Keratinocyte (primary cell): Measurements from ENCODE around the gene LRRC28. TPM values are rescaled to one million over a fixed set of nuclear protein-coding genes. Genes with fewer than 3 reads are reported as not detected.

Source experiments
- DNase-seq: peaks from one replicate; pipeline ENCODE4 v3.0.0-alpha.2; 2011; ENCODE audit warnings: low read depth, missing footprints, low spot score
- FAIRE-seq: peaks from 2 replicates; lab custom pipeline; 2011; peaks lifted over from hg19 to GRCh38; lab: Jason Lieb, UNC
- H2AFZ ChIP-seq: 2 replicates; pipeline ENCODE4 v1.6.0; 2012; ENCODE audit warnings: low read length, control low read depth, inconsistent platforms; ENCODE audit not compliant: control insufficient read depth
- H3K27ac ChIP-seq: 2 replicates; pipeline ENCODE4 v1.5.1; 2011; ENCODE audit warnings: low read length; ENCODE audit not compliant: control insufficient read depth, insufficient read depth
- H3K27me3 ChIP-seq: 3 replicates; pipeline ENCODE4 v1.6.0; 2011; ENCODE audit warnings: low read length; ENCODE audit not compliant: control insufficient read depth, insufficient read depth; ENCODE audit errors: extremely low read depth
- H3K36me3 ChIP-seq, 2 experiments: 2 replicates in 1 of 2; 3 replicates in 1 of 2; pipeline ENCODE4 v1.5.1; 2011; ENCODE audit warnings: low read length in 2 of 2, mild to moderate bottlenecking in 1 of 2; ENCODE audit not compliant: control insufficient read depth in 2 of 2, insufficient read depth in 2 of 2; ENCODE audit errors: extremely low read depth in 1 of 2
- H3K4me1 ChIP-seq: 3 replicates; pipeline ENCODE4 v1.5.1; 2011; ENCODE audit warnings: low read length; ENCODE audit not compliant: control insufficient read depth, insufficient read depth; ENCODE audit errors: extremely low read depth
- H3K4me2 ChIP-seq: 3 replicates; pipeline ENCODE4 v1.6.0; 2011; ENCODE audit warnings: low read depth, low read length; ENCODE audit not compliant: control insufficient read depth, insufficient read depth; ENCODE audit errors: extremely low read depth
- H3K4me3 ChIP-seq, 3 experiments: fragments of 200-600 bp in 1 of 3; sonication (generic) in 1 of 3; 2 replicates in 2 of 3; 3 replicates in 1 of 3; pipeline ENCODE4 v1.5.1; 2011 to 2016; ENCODE audit warnings: low read length in 3 of 3, mild to moderate bottlenecking in 3 of 3, control low read depth in 2 of 3, inconsistent platforms in 1 of 3, low read depth in 1 of 3, mixed read lengths in 1 of 3, mixed run types in 1 of 3, moderate library complexity in 1 of 3; ENCODE audit not compliant: control insufficient read depth in 2 of 3, insufficient read depth in 2 of 3; ENCODE audit errors: extremely low read depth in 1 of 3
- H3K79me2 ChIP-seq: 2 replicates; pipeline ENCODE4 v1.6.0; 2012; ENCODE audit warnings: low read length; ENCODE audit not compliant: control insufficient read depth, insufficient read depth
- H3K9ac ChIP-seq: 3 replicates; pipeline ENCODE4 v1.6.0; 2011; ENCODE audit warnings: low read length; ENCODE audit not compliant: control insufficient read depth, insufficient read depth; ENCODE audit errors: extremely low read depth
- H3K9me1 ChIP-seq: 3 replicates; pipeline ENCODE4 v1.6.0; 2011; ENCODE audit warnings: low read length; ENCODE audit not compliant: control insufficient read depth, insufficient read depth; ENCODE audit errors: extremely low read depth
- H3K9me3 ChIP-seq: 2 replicates; pipeline ENCODE4 v1.5.1; 2012; ENCODE audit warnings: low read depth, low read length; ENCODE audit not compliant: control insufficient read depth
- H4K20me1 ChIP-seq: 3 replicates; pipeline ENCODE4 v1.6.0; 2011; ENCODE audit warnings: low read length; ENCODE audit not compliant: control insufficient read depth, insufficient read depth; ENCODE audit errors: extremely low read depth
- EZH2 ChIP-seq: IDR thresholded peaks from one replicate; pipeline ENCODE4 v1.6.1; 2012; ENCODE audit warnings: inconsistent platforms, mild to moderate bottlenecking, low read length, moderate library complexity
- dilution Hi-C: fragments of 300-500 bp; cut with MboI; formaldehyde crosslinking; loops from one replicate; pipeline ENCODE4 v1.7.0; 2020; ENCODE audit warnings: low sequenced_read_pairs; ENCODE audit not compliant: extremely low pct_ligation_motif_present
- polyA plus RNA-seq, 5 experiments: library from polyadenylated mRNA; depleted of rRNA in 3 of 5; stranded (reverse) in 3 of 5; stranded (forward) in 1 of 5; unstranded in 1 of 5; fragments of >200 nt; gene quantifications; 1 replicate in 1 of 5; 2 replicates in 3 of 5; 3 replicates in 1 of 5; pipeline versions ENCODE4 v1.2.1 to v1.2.3, GENCODE V29; 2011 to 2012; ENCODE audit warnings: missing spikeins in 2 of 5, low read depth in 1 of 5, low replicate concordance in 1 of 5
- TF ChIP-seq, protein P1 (sequence below), 3 experiments: IDR thresholded peaks in 1 of 3; conservative IDR thresholded peaks in 1 of 3; optimal IDR thresholded peaks in 1 of 3; 2 replicates in 2 of 3; 3 replicates in 1 of 3; pipeline versions ENCODE3 to v1.5.1; 2011; ENCODE audit warnings: low read length in 3 of 3, mild to moderate bottlenecking in 3 of 3, moderate library complexity in 2 of 3, control low read depth in 1 of 3, inconsistent platforms in 1 of 3; ENCODE audit not compliant: insufficient read depth in 2 of 3; ENCODE audit errors: extremely low read depth in 1 of 3

LRRC28 gene
- polyA plus RNA-seq, 1 donor (not counting 4 experiments of a cell fraction or from before 2014, with no cell fraction given) = 25.1 TPM

DNA sequence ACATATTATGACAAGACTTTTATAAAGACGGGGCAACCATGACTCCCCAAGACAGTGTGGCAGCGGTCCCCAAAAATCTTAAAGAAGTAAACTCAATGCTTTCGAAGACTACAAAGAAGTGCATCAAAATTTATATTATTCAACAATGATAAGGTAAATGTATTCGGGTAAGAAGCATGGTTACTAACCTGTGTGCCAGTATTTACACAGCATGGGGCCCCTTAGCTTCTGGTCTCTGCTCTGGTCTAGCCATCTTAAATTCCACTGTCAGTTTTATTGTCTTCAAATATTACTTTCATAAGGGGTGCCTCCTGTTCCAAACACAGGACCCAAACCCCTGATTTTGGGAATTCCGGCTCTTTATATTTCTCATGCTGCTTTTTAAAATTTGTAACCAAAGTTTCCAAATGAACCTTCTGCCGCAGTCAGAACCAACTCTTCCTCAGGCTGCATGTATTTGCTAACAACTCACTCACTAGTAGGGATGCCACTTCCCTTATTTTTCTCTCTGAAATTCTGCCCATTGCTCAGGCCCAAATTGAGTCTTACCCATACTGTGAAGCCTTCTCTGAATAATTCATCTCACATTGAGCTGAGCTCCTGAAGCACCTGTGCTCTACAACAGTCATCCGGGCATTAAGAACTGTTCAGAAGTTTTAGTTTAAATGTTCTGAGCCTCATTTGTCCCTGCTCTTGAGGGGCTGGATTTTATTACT is 3.1 kb upstream of the LRRC28 start:
- peaks cover 30% of the 10 kb centered on the region for H3K79me2 ChIP-seq
- no peak for DNase-seq
- peak overlapping the region; percentile 45 to 98 (median 95) for H3K4me3 ChIP-seq
- peak overlapping the region; percentile 99 for H3K27ac ChIP-seq
- FAIRE-seq = no peak
- no peak for TF ChIP-seq EZH2
- TF ChIP-seq, protein P1, sequence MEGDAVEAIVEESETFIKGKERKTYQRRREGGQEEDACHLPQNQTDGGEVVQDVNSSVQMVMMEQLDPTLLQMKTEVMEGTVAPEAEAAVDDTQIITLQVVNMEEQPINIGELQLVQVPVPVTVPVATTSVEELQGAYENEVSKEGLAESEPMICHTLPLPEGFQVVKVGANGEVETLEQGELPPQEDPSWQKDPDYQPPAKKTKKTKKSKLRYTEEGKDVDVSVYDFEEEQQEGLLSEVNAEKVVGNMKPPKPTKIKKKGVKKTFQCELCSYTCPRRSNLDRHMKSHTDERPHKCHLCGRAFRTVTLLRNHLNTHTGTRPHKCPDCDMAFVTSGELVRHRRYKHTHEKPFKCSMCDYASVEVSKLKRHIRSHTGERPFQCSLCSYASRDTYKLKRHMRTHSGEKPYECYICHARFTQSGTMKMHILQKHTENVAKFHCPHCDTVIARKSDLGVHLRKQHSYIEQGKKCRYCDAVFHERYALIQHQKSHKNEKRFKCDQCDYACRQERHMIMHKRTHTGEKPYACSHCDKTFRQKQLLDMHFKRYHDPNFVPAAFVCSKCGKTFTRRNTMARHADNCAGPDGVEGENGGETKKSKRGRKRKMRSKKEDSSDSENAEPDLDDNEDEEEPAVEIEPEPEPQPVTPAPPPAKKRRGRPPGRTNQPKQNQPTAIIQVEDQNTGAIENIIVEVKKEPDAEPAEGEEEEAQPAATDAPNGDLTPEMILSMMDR (optimal IDR thresholded peaks at IDR 0.05 in 1 of 3, IDR thresholded peaks at IDR 0.05 in 1 of 3, conservative IDR thresholded peaks at IDR 0.05 in 1 of 3; ENCODE audit: extremely low read depth in 1 of 3, insufficient read depth in 2 of 3, low read length in 3 of 3) = no peak
- H2AFZ ChIP-seq = no peak overlapping the region
- H3K9me3 ChIP-seq = no peaks in the 10 kb centered on the region
- H3K9me1 ChIP-seq = no peaks in the 10 kb centered on the region
- H3K4me1 ChIP-seq = peaks cover 15% of the 10 kb centered on the region
- dilution Hi-C loops = no loop called here
- H3K4me2 ChIP-seq = peak overlapping the region; percentile 88
- no peaks in the 10 kb centered on the region for H3K27me3 ChIP-seq
- H4K20me1 ChIP-seq = no peaks in the 10 kb centered on the region
- peak overlapping the region; percentile 97 for H3K9ac ChIP-seq
- H3K36me3 ChIP-seq = no peaks in the 10 kb centered on the region

GRCh38 chr15:99249270-99249841 is 1.9 kb upstream of the LRRC28 start, which contains the start of gene TTC23:
Gene TTC23, minus strand, starts transcription at chr15:99249581. Its CDS starts 20,869 bp downstream, at chr15:99228712.
- no peak for TF ChIP-seq EZH2
- TF ChIP-seq, protein P1 (optimal IDR thresholded peaks at IDR 0.05 in 1 of 3, IDR thresholded peaks at IDR 0.05 in 1 of 3, conservative IDR thresholded peaks at IDR 0.05 in 1 of 3; ENCODE audit: extremely low read depth in 1 of 3, insufficient read depth in 2 of 3, low read length in 3 of 3) = no peak
- peaks cover 27% of the 10 kb centered on the region for H3K79me2 ChIP-seq

More at GRCh38 chr15:99249270-99249841, 1.9 kb upstream of the LRRC28 start, which contains the start of gene TTC23:
- H3K27ac ChIP-seq = peak within 1 kb of the TSS; percentile 99
- H3K4me2 ChIP-seq = peak within 1 kb of the TSS; percentile 88
- no peaks in the 10 kb centered on the region for H3K36me3 ChIP-seq
- dilution Hi-C loops = no loop called here
- H3K9me3 ChIP-seq = no peaks in the 10 kb centered on the region
- H4K20me1 ChIP-seq = no peaks in the 10 kb centered on the region
- no peaks in the 10 kb centered on the region for H3K9me1 ChIP-seq
- peaks cover 15% of the 10 kb centered on the region for H3K4me1 ChIP-seq
- H2AFZ ChIP-seq = peak within 1 kb of the TSS; percentile 97
- H3K9ac ChIP-seq = peak within 1 kb of the TSS; percentile 97
- no peaks in the 10 kb centered on the region for H3K27me3 ChIP-seq
- H3K4me3 ChIP-seq = peak within 1 kb of the TSS; percentile 54 to 98 (median 95)
- FAIRE-seq (peak; percentile 91), DNase-seq (no peak)
